Endothelial cell of umbilical vein (primary cell): ENCODE measurements around the gene SH3RF1.

Source experiments
- POLR2A ChIP-seq: IDR thresholded peaks from 2 replicates; pipeline ENCODE4 v1.6.1; 2012; ENCODE audit warnings: low read depth, mild to moderate bottlenecking, control low read depth, low read length
- TF ChIP-seq, protein P1 (sequence below), 2 donors: IDR thresholded peaks; 1 replicate in 1 of 2; 2 replicates in 1 of 2; pipeline ENCODE4 v1.5.1; 2011; ENCODE audit warnings: low read length in 2 of 2, mild to moderate bottlenecking in 2 of 2, moderate library complexity in 2 of 2, control low read depth in 1 of 2, inconsistent platforms in 1 of 2, low read depth in 1 of 2; ENCODE audit not compliant: insufficient read depth in 1 of 2; ENCODE audit errors: extremely low read depth in 1 of 2

DNA sequence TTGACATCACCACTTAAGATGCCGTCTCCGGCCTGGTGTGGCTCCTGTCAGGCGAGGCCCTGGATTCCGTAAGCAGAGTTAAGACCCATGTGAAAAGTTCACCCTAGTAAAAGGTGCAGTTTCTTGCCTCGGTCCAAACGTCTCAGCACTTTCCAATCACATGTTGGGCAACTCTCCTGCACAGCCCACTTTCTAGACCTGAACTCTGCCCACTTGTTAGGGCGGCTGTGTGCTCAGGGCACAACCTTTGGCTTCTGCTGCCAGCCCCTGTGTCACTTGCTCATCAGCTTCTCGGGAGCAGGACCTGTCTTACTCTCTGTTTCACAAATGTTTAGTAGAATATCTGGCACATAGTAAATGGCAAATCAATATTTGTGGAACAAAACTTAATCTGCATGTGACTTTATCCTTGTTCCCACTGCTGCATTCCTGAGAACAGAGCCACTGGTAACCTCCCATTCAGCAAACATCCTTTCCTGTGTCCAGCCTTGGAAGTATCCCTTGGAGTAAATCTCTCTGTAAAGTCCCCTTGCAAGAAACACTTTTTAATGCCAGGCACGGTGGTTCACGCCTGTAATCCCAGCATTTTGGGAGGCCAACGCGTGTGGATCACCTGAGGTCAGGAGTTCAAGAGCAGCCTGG is 38.7 kb upstream of the SH3RF1 start:
- TF ChIP-seq, protein P1, sequence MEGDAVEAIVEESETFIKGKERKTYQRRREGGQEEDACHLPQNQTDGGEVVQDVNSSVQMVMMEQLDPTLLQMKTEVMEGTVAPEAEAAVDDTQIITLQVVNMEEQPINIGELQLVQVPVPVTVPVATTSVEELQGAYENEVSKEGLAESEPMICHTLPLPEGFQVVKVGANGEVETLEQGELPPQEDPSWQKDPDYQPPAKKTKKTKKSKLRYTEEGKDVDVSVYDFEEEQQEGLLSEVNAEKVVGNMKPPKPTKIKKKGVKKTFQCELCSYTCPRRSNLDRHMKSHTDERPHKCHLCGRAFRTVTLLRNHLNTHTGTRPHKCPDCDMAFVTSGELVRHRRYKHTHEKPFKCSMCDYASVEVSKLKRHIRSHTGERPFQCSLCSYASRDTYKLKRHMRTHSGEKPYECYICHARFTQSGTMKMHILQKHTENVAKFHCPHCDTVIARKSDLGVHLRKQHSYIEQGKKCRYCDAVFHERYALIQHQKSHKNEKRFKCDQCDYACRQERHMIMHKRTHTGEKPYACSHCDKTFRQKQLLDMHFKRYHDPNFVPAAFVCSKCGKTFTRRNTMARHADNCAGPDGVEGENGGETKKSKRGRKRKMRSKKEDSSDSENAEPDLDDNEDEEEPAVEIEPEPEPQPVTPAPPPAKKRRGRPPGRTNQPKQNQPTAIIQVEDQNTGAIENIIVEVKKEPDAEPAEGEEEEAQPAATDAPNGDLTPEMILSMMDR (IDR thresholded peaks at IDR 0.05; ENCODE audit: extremely low read depth in 1 of 2, insufficient read depth in 1 of 2, low read depth in 1 of 2, low read length in 2 of 2), result no peak
- no peak for TF ChIP-seq POLR2A
